Measurements from ENCODE around the gene POLR2M.

GRCh38 chr15:57675481-57676181 lies 30.9 kb upstream of the POLR2M start:
- TF ChIP-seq USF2 (IDR thresholded peaks at IDR 0.05) (no peak), REST (IDR thresholded peaks at IDR 0.05) (no peak), CTCF (IDR thresholded peaks at IDR 0.05) (no peak), MAX (IDR thresholded peaks at IDR 0.05) (no peak), EP300 (IDR thresholded peaks at IDR 0.05) (no peak), RFX5 (IDR thresholded peaks at IDR 0.05) (no peak), POLR2A (IDR thresholded peaks at IDR 0.05; ENCODE audit: low read length) (no peak), ESRRA (IDR thresholded peaks at IDR 0.05; ENCODE audit: borderline replicate concordance, low read length) (no peak)
